NCI-H187 (cell line): ENCODE results near the gene PAQR7.
"Not testable (repeated sequence)": the region's sequence is repeated elsewhere in the genome, so short reads cannot be mapped to it uniquely, and the experiment has no call there.

Experiments
- DNase-seq, 2 experiments: peaks; one replicate each; lab custom pipeline; 2025; lab: John Stamatoyannopoulos, UW

The PAQR7 gene

GRCh38 chr1:25845664-25846063 is 29.8 kb downstream of the PAQR7 start:
- DNase-seq = no peak

GRCh38 chr1:25844536-25845337 is 30.8 kb downstream of the PAQR7 start:
- DNase-seq = no peak

DNA sequence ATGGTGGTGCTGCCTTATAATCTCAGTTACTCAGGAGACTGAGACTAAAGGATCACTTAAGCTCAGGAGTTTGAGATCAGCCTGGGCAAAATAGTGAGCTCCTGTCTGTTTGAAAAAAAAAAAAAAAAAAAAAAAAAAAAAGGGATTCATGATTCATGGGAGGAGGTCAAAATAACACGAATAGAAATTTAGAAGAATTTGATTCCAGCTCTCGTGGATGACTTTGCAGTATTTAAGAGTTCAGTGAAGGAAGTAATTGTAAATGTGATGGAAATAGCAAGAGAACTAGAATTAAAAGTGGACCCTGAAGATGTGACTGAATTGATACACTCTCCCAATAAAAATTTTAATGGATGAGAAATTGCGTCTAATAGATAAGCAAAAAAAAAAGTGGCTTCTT is 32.0 kb downstream of the PAQR7 start:
- DNase-seq = no peak

GRCh38 chr1:25839808-25840207 is 35.7 kb downstream of the PAQR7 start:
- not testable (repeated sequence) for DNase-seq

DNA sequence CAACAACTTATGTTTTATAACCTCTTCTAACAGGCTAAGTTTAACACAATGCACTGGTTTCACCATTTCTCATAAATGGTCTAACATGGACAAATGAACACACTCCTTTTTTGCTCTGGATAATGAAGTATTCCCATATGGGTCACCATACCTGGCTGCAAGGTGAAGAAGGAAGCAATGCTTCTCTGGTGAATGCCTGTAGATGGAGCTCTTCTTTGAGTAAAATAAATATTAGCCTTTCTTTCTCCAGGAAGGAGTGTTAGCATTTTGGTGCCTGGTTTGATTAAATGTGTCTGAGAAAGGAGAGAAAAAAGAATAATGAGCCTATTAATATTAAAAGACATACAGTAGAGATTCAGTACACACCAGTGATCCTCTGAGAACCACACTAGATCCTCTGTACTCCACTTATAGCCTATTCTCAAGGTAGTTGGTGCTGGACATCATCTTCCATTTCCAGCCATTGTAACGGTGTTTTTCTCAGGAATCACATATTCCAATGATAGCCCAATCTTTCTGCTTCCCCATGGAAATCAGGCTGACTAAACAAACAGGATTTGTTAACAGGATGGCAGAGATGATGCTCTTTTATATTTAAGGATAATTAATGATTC is 38.1 kb downstream of the PAQR7 start:
- no peak for DNase-seq

DNA sequence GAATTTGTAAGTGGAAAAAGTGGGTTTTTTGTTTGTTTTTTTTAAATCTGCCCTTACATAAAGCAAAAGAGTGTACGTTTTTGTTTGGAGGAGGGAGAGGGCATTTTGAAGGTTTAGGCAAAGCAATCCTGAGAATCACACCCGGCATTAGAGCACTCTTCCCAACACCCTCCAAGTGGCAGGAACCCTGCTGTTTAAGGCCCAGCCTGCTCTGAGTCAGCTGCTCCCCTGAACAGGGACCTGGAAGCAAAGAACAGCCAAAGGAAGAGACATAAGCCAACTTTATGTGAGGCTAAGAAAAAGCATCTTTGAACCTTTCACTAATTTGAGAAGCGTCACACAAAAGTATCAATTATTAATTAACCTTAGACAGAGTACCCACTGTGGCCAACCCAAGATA is 38.8 kb downstream of the PAQR7 start:
- DNase-seq = no peak

GRCh38 chr1:25834894-25835293 is 40.6 kb downstream of the PAQR7 start:
- no peak for DNase-seq

DNA sequence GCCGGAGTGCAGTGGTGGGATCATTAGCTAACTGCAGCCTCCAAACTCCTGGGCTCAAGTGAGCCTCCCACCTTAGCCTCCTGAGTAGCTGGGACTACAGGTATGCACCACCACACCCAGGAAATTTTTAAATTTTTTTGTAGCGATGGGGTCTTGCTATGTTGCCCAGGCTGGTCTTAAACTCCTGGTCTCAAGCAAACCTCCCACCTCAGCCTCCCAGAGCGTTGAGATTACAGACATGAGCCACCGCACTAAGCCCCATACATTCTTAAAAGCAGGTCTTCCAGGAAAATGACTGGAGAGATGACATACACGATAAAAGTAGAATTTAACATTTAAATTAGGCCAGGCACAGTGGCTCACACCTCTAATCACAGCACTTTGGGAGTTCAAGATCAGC is 42.4 kb downstream of the PAQR7 start:
- DNase-seq = no peak

- DNase-seq = no peak
These were observed 43.0 kb downstream of the PAQR7 start for GRCh38 chr1:25832336-25833037.

- no peak for DNase-seq
These were observed 43.8 kb downstream of the PAQR7 start for GRCh38 chr1:25831569-25832196.

DNA sequence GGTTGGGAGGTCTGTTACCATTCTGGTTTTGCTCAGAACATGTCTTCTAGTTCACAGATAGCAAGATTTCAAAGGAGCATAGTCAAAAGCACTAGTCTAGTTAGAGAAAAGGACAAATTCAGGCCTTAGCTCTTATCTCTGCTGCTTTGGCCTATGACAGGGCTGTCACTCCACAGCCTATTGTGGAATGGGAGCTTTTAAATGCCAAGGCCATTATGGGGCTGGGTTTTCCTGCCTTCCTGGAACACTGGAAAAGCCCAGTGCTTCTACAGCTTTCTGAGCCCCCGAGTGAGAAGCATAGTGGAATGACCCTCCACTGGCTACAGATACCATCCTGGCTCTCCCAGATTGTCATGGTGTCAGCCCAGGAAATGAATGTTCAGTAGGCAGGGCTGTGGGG is 46.5 kb downstream of the PAQR7 start:
- DNase-seq = no peak

DNA sequence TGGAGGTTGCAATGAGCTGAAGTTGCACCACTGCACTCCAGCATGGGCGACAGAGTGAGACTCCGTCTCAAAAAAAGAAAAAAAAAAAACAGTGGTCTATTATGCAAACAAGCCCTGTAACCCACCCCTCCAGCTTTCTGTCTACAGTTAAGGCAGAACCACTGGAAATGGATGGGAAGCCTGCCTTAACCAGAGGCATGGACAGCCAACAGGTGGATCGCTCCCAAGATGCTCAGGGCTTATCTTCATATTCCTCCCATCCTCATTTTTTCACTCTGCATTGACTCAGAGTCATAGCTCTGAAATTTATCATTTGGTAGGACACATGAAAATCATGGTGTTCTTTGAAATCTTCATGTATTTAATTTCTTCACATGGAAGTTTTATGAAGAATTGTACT is 47.0 kb downstream of the PAQR7 start:
- DNase-seq = no peak

DNA sequence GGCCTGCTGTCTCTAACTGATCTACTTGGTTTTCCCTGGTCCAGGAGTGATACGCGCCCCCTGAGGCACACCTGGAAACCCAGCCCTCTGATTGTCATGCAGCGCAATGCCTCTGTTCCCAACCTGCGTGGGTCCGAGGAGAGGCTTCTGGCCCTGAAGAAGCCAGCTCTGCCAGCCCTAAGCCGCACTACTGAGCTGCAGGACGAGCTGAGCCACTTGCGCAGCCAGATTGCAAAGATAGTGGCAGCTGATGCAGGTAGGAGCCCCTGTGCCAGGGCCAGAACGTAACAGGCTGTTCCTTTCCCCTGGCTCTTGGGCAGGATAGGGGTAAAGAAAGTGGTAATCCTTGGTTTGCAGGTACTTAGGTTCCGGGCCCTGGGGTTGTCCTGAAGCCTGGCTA is 48.9 kb downstream of the PAQR7 start:
- no peak for DNase-seq

DNA sequence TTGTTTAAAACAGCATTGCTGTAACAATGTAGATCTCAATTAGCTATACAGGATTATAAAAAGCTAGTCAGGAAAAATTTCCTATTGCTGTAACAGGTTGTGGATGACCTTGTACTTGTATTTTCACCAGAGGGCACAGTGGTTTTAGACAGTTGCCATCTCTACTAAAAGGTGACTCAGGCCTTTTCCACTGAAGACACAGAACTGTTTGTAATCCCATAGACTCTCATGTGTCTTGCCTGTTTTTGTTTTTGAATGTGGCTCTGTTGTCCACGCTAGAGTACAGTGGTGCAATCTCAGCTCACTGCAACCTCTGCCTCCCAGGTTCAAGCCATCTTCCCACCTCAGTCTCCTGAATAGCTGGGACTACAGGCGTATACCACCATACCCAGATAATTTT is 49.9 kb downstream of the PAQR7 start:
- no peak for DNase-seq

DNA sequence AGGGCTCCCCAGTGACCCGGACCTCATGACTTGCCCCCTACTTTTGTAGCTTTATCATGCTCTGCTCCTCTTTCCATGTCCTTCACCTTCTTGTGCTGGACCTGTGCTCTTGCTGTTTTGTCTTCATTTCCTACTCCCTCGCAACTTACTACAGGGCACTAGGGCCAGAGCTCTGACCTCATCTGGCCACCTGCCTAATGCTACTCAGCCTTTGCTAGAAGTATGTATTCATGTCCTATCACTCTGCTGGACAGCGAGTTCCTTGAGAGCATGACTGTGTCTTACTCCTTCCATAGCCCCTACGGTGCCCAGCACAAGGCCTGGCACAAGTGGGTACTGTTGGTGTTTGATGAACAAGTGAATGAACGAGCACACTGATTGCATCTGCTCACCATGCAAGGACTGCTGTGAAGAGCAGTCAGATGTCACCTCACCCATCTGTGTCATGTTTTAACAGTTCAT is 53.8 kb downstream of the PAQR7 start:
- no peak for DNase-seq

DNA sequence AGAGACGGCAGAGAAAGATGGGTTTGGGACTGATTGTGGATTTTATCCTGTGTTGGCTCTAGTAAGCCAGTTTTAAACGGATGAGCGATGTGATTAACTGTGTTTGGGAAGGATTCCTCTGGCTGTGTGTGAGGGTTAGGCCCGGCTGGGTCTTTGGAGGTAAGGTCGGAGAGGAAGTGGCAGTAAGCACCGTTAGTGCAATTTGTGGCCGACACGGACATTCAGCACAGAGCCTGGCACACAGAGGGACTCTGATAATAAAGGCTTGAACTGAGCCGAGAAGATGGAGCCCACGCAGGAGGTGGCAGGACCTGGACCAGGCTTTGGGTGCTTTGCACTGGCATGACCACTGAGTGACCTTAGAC is 54.4 kb downstream of the PAQR7 start:
- DNase-seq = no peak

DNA sequence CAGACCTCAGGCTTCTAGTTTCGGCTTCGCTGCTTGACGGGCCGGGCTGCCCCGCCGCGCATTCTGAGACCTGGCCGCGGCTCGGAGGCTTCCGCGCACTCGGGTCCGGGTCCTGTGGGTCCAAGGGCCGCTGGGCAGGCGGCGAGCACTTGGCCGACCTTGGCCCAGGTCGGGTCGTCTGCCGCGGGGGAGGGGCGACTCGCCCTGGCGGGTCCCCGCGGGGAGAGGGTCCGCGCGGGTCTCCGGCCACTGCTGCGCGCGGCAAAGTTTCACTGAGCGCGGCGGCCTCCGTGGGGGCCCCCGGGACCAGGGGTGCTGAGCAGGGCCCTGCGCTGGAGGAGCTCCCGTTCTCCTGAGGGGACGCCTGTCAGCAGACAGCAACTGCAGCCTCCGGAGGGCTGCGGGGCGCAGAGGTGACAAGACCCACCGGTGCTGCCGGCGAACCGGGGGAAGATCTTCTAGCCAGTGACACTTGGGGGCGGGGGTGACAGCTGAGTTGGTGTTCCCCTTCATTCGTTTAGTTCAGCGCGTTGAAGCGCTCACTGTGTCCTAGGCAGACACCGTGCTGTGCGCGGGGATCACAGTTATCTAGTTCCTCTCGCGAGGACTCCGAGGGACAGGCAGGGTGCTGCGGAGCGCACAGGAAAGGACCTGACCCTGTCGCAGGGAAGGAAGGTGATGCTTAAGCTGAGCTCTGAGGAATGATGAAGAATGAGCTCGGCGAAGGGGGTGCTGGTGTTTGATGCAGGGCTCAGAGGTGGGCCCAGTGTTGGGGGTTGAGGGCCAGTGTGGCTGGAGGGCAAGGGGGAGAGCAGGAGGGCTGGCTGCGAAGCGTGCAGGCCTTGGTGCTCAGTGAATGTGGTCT is 55.0 kb downstream of the PAQR7 start:
- DNase-seq = no peak

- peak; percentile 42 to 51 for DNase-seq
These were observed 55.8 kb downstream of the PAQR7 start, which contains the start of gene MTFR1L for GRCh38 chr1:25819491-25820246. Gene MTFR1L (plus strand): TSS chr1:25819954. CDS start chr1:25823105, 3,151 bp downstream.

- DNase-seq = no peak
These were observed 56.9 kb downstream of the PAQR7 start for GRCh38 chr1:25818569-25818968.

DNA sequence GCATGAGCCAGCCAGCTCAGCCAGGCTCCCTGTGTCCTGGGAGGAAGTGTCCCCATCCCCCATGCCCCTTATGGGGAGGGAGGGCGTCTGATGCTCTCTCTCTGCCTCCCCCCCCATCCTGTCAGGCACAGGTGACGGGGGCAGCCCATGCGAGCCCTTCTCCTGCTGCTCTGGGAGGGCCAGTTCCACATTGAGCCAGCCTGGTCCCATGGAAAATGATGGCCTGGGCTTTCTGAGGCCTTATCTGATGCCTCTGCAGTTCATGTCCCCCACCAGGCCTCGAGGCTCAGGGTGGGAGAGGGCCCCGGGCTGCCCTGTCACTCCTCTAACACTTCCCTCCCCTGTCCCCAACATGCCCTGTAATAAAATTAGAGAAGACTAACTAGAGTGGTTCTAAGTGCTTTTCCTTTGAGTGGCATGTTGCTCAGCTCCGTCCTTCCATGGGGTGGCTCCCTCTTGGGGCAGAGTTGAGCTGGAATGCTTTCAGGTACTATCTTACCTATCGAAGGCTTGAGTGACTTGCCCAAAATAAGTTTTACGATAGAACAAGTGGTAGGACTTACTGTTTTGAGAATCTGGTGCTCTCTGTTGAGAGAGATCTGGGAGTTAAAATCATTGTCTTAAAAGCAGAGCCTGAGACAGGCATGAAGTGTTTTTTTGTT is 57.5 kb downstream of the PAQR7 start:
- DNase-seq = no peak
